ENCODE data around the gene HSPB6. TPM values are rescaled to one million over a fixed set of nuclear protein-coding genes. Genes with fewer than 3 reads are reported as not detected.

The HSPB6 gene
- total and polyA plus RNA-seq, 4 donors = 2.7 to 17.7 (median 5.6) TPM

DNA sequence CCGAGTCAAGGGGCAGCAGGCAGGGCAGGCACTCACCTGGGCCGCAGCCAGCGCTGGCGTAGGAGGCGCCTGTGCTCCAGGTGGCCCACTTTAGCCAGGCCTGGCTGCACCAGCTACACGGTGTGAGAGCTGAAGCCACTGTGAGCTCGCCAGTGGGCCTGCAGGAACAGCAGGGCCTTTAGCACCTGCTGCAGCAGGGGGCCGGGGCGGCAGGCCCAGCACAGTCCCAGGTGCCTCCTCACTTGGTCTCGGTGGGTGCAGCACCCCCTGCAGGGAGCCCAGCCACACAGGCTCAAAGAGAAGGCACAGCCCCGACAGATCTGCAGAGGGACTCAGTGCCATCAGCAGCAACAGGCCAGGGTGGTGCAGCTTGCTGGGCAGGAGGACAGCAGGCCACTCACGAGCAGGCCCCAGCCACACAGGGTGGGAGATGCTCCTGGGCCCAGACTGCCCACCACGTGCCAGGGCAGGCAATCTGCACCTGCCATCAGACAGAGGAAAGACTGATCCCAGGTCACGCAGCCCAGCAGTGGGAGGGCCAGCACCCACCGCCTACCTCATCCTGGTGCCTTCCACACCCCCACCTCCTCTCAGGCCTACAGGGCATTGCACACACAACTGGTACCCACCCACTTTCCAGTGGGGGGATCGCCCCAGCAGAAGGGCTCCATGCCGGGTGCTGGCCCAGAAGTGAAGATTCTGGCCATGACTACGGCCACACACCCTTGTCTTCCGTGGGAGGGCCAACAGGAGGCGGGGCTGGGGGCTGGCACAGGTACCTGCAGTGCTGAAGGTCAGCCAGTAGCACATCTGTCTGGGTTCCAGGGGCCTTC is 34.4 kb upstream of the HSPB6 start:
- 82% methylated on average over 20 of the region's 20 CpGs for WGBS
- no peak for DNase-seq (ENCODE audit: low spot score)
- no peak overlapping the region for H3K9ac ChIP-seq (ENCODE audit: low read depth in 1 of 2, low read length in 2 of 2)
- H3K36me3 ChIP-seq (ENCODE audit: control insufficient read depth in 4 of 4, insufficient read depth in 3 of 4, low read depth in 1 of 4, low read length in 3 of 4) = no peaks in the 10 kb centered on the region
- H3K4me1 ChIP-seq (ENCODE audit: control insufficient read depth in 4 of 4, insufficient read depth in 4 of 4, low read length in 3 of 4) = no peaks in the 10 kb centered on the region
- H3K27me3 ChIP-seq (ENCODE audit: control insufficient read depth in 4 of 4, insufficient read depth in 4 of 4, low read length in 3 of 4) = no peaks in the 10 kb centered on the region
- H3K9me3 ChIP-seq (ENCODE audit: control insufficient read depth in 4 of 4, low read length in 3 of 4) = no peaks in the 10 kb centered on the region
- no peak overlapping the region for H3K27ac ChIP-seq (ENCODE audit: low read depth in 1 of 2, low read length in 2 of 2)
- TF ChIP-seq HNF4G (IDR thresholded peaks at IDR 0.05) (no peak), CTCF (IDR thresholded peaks at IDR 0.05; ENCODE audit: low read depth, low read length, missing input control) (no peak), RXRA (IDR thresholded peaks at IDR 0.05) (no peak), FOXA2 (IDR thresholded peaks at IDR 0.05) (no peak), JUND (IDR thresholded peaks at IDR 0.05) (no peak), FOXA1 (IDR thresholded peaks at IDR 0.05) (no peak), EGR1 (IDR thresholded peaks at IDR 0.05; ENCODE audit: low read depth in 2 of 2) (no peak), YY1 (IDR thresholded peaks at IDR 0.05) (no peak), RAD21 (IDR thresholded peaks at IDR 0.05) (no peak), GABPA (IDR thresholded peaks at IDR 0.05 in 1 of 2, conservative IDR thresholded peaks at IDR 0.05 in 1 of 2) (no peak), NR2F2 (IDR thresholded peaks at IDR 0.05) (no peak), TAF1 (conservative IDR thresholded peaks at IDR 0.05) (no peak), HNF4A (conservative IDR thresholded peaks at IDR 0.05) (no peak)
- TF ChIP-seq, protein P1, sequence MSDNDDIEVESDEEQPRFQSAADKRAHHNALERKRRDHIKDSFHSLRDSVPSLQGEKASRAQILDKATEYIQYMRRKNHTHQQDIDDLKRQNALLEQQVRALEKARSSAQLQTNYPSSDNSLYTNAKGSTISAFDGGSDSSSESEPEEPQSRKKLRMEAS (IDR thresholded peaks at IDR 0.05) = no peak
- TF ChIP-seq, protein P2, sequence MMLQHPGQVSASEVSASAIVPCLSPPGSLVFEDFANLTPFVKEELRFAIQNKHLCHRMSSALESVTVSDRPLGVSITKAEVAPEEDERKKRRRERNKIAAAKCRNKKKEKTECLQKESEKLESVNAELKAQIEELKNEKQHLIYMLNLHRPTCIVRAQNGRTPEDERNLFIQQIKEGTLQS (IDR thresholded peaks at IDR 0.05) = no peak
- TF ChIP-seq, protein P3, sequence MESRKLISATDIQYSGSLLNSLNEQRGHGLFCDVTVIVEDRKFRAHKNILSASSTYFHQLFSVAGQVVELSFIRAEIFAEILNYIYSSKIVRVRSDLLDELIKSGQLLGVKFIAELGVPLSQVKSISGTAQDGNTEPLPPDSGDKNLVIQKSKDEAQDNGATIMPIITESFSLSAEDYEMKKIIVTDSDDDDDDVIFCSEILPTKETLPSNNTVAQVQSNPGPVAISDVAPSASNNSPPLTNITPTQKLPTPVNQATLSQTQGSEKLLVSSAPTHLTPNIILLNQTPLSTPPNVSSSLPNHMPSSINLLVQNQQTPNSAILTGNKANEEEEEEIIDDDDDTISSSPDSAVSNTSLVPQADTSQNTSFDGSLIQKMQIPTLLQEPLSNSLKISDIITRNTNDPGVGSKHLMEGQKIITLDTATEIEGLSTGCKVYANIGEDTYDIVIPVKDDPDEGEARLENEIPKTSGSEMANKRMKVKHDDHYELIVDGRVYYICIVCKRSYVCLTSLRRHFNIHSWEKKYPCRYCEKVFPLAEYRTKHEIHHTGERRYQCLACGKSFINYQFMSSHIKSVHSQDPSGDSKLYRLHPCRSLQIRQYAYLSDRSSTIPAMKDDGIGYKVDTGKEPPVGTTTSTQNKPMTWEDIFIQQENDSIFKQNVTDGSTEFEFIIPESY (IDR thresholded peaks at IDR 0.05) = no peak
- TF ChIP-seq, protein P4, sequence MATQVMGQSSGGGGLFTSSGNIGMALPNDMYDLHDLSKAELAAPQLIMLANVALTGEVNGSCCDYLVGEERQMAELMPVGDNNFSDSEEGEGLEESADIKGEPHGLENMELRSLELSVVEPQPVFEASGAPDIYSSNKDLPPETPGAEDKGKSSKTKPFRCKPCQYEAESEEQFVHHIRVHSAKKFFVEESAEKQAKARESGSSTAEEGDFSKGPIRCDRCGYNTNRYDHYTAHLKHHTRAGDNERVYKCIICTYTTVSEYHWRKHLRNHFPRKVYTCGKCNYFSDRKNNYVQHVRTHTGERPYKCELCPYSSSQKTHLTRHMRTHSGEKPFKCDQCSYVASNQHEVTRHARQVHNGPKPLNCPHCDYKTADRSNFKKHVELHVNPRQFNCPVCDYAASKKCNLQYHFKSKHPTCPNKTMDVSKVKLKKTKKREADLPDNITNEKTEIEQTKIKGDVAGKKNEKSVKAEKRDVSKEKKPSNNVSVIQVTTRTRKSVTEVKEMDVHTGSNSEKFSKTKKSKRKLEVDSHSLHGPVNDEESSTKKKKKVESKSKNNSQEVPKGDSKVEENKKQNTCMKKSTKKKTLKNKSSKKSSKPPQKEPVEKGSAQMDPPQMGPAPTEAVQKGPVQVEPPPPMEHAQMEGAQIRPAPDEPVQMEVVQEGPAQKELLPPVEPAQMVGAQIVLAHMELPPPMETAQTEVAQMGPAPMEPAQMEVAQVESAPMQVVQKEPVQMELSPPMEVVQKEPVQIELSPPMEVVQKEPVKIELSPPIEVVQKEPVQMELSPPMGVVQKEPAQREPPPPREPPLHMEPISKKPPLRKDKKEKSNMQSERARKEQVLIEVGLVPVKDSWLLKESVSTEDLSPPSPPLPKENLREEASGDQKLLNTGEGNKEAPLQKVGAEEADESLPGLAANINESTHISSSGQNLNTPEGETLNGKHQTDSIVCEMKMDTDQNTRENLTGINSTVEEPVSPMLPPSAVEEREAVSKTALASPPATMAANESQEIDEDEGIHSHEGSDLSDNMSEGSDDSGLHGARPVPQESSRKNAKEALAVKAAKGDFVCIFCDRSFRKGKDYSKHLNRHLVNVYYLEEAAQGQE (IDR thresholded peaks at IDR 0.05) = no peak
- H3K4me3 ChIP-seq (ENCODE audit: low read depth in 1 of 3, low read length in 3 of 3) = no peak overlapping the region
